ENCODE measurements around the gene STK17A.

STK17A gene

DNA sequence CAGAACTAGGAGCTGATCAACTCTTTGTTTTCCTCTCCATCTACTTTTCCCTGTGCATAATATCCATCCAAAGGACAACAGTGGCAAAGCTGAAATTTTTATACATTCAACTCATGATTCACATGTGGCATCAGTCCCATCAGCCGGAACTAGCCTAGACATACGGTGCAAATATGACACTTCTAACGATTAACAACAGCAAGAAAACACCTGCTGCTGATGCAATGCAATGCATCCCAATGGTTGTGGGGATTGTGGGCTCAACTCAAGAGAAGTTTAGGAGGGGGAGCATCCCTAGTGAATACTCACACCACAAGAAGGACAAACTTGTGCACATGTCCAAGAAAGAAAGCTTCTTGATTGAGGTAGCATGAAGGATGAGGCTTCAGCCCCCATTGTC lies 20.5 kb upstream of the STK17A start (continued):
- TF ChIP-seq, protein P1, sequence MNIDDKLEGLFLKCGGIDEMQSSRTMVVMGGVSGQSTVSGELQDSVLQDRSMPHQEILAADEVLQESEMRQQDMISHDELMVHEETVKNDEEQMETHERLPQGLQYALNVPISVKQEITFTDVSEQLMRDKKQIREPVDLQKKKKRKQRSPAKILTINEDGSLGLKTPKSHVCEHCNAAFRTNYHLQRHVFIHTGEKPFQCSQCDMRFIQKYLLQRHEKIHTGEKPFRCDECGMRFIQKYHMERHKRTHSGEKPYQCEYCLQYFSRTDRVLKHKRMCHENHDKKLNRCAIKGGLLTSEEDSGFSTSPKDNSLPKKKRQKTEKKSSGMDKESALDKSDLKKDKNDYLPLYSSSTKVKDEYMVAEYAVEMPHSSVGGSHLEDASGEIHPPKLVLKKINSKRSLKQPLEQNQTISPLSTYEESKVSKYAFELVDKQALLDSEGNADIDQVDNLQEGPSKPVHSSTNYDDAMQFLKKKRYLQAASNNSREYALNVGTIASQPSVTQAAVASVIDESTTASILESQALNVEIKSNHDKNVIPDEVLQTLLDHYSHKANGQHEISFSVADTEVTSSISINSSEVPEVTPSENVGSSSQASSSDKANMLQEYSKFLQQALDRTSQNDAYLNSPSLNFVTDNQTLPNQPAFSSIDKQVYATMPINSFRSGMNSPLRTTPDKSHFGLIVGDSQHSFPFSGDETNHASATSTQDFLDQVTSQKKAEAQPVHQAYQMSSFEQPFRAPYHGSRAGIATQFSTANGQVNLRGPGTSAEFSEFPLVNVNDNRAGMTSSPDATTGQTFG (tag by site-specific recombination; IDR thresholded peaks at IDR 0.05; ENCODE audit: borderline replicate concordance): no peak
- TF ChIP-seq, protein P2, sequence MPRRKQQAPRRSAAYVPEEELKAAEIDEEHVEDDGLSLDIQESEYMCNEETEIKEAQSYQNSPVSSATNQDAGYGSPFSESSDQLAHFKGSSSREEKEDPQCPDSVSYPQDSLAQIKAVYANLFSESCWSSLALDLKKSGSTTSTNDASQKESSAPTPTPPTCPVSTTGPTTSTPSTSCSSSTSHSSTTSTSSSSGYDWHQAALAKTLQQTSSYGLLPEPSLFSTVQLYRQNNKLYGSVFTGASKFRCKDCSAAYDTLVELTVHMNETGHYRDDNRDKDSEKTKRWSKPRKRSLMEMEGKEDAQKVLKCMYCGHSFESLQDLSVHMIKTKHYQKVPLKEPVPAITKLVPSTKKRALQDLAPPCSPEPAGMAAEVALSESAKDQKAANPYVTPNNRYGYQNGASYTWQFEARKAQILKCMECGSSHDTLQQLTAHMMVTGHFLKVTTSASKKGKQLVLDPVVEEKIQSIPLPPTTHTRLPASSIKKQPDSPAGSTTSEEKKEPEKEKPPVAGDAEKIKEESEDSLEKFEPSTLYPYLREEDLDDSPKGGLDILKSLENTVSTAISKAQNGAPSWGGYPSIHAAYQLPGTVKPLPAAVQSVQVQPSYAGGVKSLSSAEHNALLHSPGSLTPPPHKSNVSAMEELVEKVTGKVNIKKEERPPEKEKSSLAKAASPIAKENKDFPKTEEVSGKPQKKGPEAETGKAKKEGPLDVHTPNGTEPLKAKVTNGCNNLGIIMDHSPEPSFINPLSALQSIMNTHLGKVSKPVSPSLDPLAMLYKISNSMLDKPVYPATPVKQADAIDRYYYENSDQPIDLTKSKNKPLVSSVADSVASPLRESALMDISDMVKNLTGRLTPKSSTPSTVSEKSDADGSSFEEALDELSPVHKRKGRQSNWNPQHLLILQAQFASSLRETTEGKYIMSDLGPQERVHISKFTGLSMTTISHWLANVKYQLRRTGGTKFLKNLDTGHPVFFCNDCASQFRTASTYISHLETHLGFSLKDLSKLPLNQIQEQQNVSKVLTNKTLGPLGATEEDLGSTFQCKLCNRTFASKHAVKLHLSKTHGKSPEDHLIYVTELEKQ (tag by site-specific recombination; IDR thresholded peaks at IDR 0.05; ENCODE audit: borderline replicate concordance): no peak
- TF ChIP-seq ZNF19 (tag by site-specific recombination; IDR thresholded peaks at IDR 0.05; ENCODE audit: low read depth): no peak
- TF ChIP-seq MEIS1 (CRISPR knock-in tag; IDR thresholded peaks at IDR 0.05; ENCODE audit: borderline replicate concordance): no peak
- no peak for TF ChIP-seq ZNF514 (tag by site-specific recombination; IDR thresholded peaks at IDR 0.05)
- no peak for TF ChIP-seq ZNF549 (tag by site-specific recombination; IDR thresholded peaks at IDR 0.05)
- TF ChIP-seq ZNF174 (tag by site-specific recombination; IDR thresholded peaks at IDR 0.05): no peak
- no peak for TF ChIP-seq SP2 (tag by site-specific recombination; IDR thresholded peaks at IDR 0.05)
- TF ChIP-seq, protein P3, sequence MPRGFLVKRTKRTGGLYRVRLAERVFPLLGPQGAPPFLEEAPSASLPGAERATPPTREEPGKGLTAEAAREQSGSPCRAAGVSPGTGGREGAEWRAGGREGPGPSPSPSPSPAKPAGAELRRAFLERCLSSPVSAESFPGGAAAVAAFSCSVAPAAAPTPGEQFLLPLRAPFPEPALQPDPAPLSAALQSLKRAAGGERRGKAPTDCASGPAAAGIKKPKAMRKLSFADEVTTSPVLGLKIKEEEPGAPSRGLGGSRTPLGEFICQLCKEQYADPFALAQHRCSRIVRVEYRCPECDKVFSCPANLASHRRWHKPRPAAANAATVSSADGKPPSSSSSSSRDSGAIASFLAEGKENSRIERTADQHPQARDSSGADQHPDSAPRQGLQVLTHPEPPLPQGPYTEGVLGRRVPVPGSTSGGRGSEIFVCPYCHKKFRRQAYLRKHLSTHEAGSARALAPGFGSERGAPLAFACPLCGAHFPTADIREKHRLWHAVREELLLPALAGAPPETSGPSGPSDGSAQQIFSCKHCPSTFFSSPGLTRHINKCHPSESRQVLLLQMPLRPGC (tag by site-specific recombination; IDR thresholded peaks at IDR 0.05): no peak

DNA sequence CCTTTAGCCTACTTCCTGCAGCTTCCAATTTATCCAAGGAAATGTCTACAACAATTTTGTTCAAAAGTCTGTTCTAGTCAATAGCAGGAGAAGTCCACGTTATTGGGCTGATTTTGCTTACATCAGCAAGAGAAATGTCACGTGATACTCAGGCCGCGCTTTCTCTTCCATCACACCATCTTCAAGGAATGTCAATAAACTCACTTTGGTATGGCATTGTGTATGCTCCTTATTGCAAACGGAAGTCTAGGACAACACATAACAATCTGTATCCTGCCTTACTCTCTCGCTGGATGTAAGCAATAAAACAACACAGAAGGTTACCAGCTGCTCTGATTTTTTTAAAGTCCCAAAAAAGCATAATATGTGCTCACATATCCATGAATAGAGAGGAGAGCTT lies 17.1 kb upstream of the STK17A start:
- Histone ChIP-seq H3K4me3 (ENCODE audit: low read depth, low read length) (no peak overlapping the region), H3K4me1 (ENCODE audit: control insufficient read depth, insufficient read depth, low read length) (no peaks in the 10 kb centered on the region), H3K9me3 (ENCODE audit: control insufficient read depth, insufficient read depth, low read depth, low read length) (no peaks in the 10 kb centered on the region), H3K27ac (ENCODE audit: extremely low read depth, low read depth, low read length) (no peak overlapping the region), H3K36me3 (ENCODE audit: control insufficient read depth in 2 of 2, insufficient read depth in 1 of 2, low read length in 2 of 2) (no peaks in the 10 kb centered on the region)
- POLR2A ChIA-PET: no interaction called here
- CTCF ChIA-PET: interaction anchor here (0.5 to 1.4 kb wide), 2 partner anchors 12 to 156 kb away, joined by 3 to 4 read pairs; no protein-coding TSS in a partner anchor
- no peak for TF ChIP-seq ZFHX2 (tag by site-specific recombination; conservative IDR thresholded peaks at IDR 0.05)
- TF ChIP-seq SP3 (tag by site-specific recombination; IDR thresholded peaks at IDR 0.05): no peak
- TF ChIP-seq ZNF529 (tag by site-specific recombination; IDR thresholded peaks at IDR 0.05; ENCODE audit: insufficient replicate concordance): no peak
- TF ChIP-seq ZNF146 (tag by site-specific recombination; IDR thresholded peaks at IDR 0.05): no peak
- TF ChIP-seq, protein P4, sequence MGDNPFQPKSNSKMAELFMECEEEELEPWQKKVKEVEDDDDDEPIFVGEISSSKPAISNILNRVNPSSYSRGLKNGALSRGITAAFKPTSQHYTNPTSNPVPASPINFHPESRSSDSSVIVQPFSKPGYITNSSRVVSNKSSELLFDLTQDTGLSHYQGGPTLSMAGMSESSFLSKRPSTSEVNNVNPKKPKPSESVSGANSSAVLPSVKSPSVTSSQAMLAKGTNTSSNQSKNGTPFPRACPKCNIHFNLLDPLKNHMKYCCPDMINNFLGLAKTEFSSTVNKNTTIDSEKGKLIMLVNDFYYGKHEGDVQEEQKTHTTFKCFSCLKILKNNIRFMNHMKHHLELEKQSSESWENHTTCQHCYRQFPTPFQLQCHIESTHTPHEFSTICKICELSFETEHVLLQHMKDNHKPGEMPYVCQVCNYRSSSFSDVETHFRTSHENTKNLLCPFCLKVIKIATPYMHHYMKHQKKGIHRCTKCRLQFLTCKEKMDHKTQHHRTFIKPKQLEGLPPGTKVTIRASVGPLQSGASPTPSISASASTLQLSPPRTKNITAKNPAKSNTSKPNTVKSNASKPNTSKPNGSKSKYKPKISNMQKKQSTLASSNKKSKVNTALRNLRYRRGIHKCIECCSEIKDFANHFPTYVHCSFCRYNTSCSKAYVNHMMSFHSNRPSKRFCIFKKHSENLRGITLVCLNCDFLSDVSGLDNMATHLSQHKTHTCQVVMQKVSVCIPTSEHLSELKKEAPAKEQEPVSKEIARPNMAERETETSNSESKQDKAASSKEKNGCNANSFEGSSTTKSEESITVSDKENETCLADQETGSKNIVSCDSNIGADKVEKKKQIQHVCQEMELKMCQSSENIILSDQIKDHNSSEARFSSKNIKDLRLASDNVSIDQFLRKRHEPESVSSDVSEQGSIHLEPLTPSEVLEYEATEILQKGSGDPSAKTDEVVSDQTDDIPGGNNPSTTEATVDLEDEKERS (tag by site-specific recombination; IDR thresholded peaks at IDR 0.05): no peak
- TF ChIP-seq ZNF16 (tag by site-specific recombination; IDR thresholded peaks at IDR 0.05; ENCODE audit: low read depth): no peak
- TF ChIP-seq ZNF473 (tag by site-specific recombination; IDR thresholded peaks at IDR 0.05): no peak
- TF ChIP-seq, protein P5, sequence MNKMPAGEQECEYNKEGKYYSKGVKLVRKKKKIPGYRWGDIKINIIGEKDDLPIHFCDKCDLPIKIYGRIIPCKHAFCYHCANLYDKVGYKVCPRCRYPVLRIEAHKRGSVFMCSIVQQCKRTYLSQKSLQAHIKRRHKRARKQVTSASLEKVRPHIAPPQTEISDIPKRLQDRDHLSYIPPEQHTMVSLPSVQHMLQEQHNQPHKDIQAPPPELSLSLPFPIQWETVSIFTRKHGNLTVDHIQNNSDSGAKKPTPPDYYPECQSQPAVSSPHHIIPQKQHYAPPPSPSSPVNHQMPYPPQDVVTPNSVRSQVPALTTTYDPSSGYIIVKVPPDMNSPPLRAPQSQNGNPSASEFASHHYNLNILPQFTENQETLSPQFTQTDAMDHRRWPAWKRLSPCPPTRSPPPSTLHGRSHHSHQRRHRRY (tag by site-specific recombination; IDR thresholded peaks at IDR 0.05): no peak
- no peak for TF ChIP-seq ZNF600 (tag by site-specific recombination; IDR thresholded peaks at IDR 0.05)
- TF ChIP-seq ZNF311 (tag by site-specific recombination; IDR thresholded peaks at IDR 0.05; ENCODE audit: borderline replicate concordance): no peak
- no peak for TF ChIP-seq ZNF202 (tag by site-specific recombination; IDR thresholded peaks at IDR 0.05; ENCODE audit: borderline replicate concordance)
- TF ChIP-seq ZNF677 (tag by site-specific recombination; IDR thresholded peaks at IDR 0.05): no peak
- TF ChIP-seq HOXD13 (CRISPR knock-in tag; IDR thresholded peaks at IDR 0.05; ENCODE audit: borderline replicate concordance): no peak
- TF ChIP-seq ZFP41 (tag by site-specific recombination; IDR thresholded peaks at IDR 0.05; ENCODE audit: borderline replicate concordance): no peak
- no peak for TF ChIP-seq TCF7L2 (IDR thresholded peaks at IDR 0.05; ENCODE audit: borderline replicate concordance, low read depth, low read length)
- TF ChIP-seq ZNF514 (tag by site-specific recombination; IDR thresholded peaks at IDR 0.05): no peak
